Keratinocyte (primary cell): Measurements from ENCODE around the gene RSPRY1. TPM values are rescaled to one million over a fixed set of nuclear protein-coding genes. Genes with fewer than 3 reads are reported as not detected.
A peak's percentile ranks its signal among the peaks of the same experiment; 100 is the strongest.
"Not testable (repeated sequence)": the region's sequence is repeated elsewhere in the genome, so short reads cannot be mapped to it uniquely, and the experiment has no call there.

Experiments
- DNase-seq: peaks from one replicate; pipeline ENCODE4 v3.0.0-alpha.2; 2011; ENCODE audit warnings: low read depth, missing footprints, low spot score
- FAIRE-seq: peaks from 2 replicates; lab custom pipeline; 2011; peaks lifted over from hg19 to GRCh38; lab: Jason Lieb, UNC
- H2AFZ ChIP-seq: 2 replicates; pipeline ENCODE4 v1.6.0; 2012; ENCODE audit warnings: low read length, control low read depth, inconsistent platforms; ENCODE audit not compliant: control insufficient read depth
- H3K27ac ChIP-seq: 2 replicates; pipeline ENCODE4 v1.5.1; 2011; ENCODE audit warnings: low read length; ENCODE audit not compliant: control insufficient read depth, insufficient read depth
- H3K27me3 ChIP-seq: 3 replicates; pipeline ENCODE4 v1.6.0; 2011; ENCODE audit warnings: low read length; ENCODE audit not compliant: control insufficient read depth, insufficient read depth; ENCODE audit errors: extremely low read depth
- H3K36me3 ChIP-seq, 2 experiments: 2 replicates in 1 of 2; 3 replicates in 1 of 2; pipeline ENCODE4 v1.5.1; 2011; ENCODE audit warnings: low read length in 2 of 2, mild to moderate bottlenecking in 1 of 2; ENCODE audit not compliant: control insufficient read depth in 2 of 2, insufficient read depth in 2 of 2; ENCODE audit errors: extremely low read depth in 1 of 2
- H3K4me1 ChIP-seq: 3 replicates; pipeline ENCODE4 v1.5.1; 2011; ENCODE audit warnings: low read length; ENCODE audit not compliant: control insufficient read depth, insufficient read depth; ENCODE audit errors: extremely low read depth
- H3K4me2 ChIP-seq: 3 replicates; pipeline ENCODE4 v1.6.0; 2011; ENCODE audit warnings: low read depth, low read length; ENCODE audit not compliant: control insufficient read depth, insufficient read depth; ENCODE audit errors: extremely low read depth
- H3K4me3 ChIP-seq, 3 experiments: fragments of 200-600 bp in 1 of 3; sonication (generic) in 1 of 3; 2 replicates in 2 of 3; 3 replicates in 1 of 3; pipeline ENCODE4 v1.5.1; 2011 to 2016; ENCODE audit warnings: low read length in 3 of 3, mild to moderate bottlenecking in 3 of 3, control low read depth in 2 of 3, inconsistent platforms in 1 of 3, low read depth in 1 of 3, mixed read lengths in 1 of 3, mixed run types in 1 of 3, moderate library complexity in 1 of 3; ENCODE audit not compliant: control insufficient read depth in 2 of 3, insufficient read depth in 2 of 3; ENCODE audit errors: extremely low read depth in 1 of 3
- H3K79me2 ChIP-seq: 2 replicates; pipeline ENCODE4 v1.6.0; 2012; ENCODE audit warnings: low read length; ENCODE audit not compliant: control insufficient read depth, insufficient read depth
- H3K9ac ChIP-seq: 3 replicates; pipeline ENCODE4 v1.6.0; 2011; ENCODE audit warnings: low read length; ENCODE audit not compliant: control insufficient read depth, insufficient read depth; ENCODE audit errors: extremely low read depth
- H3K9me1 ChIP-seq: 3 replicates; pipeline ENCODE4 v1.6.0; 2011; ENCODE audit warnings: low read length; ENCODE audit not compliant: control insufficient read depth, insufficient read depth; ENCODE audit errors: extremely low read depth
- H3K9me3 ChIP-seq: 2 replicates; pipeline ENCODE4 v1.5.1; 2012; ENCODE audit warnings: low read depth, low read length; ENCODE audit not compliant: control insufficient read depth
- H4K20me1 ChIP-seq: 3 replicates; pipeline ENCODE4 v1.6.0; 2011; ENCODE audit warnings: low read length; ENCODE audit not compliant: control insufficient read depth, insufficient read depth; ENCODE audit errors: extremely low read depth
- CTCF ChIP-seq, 3 experiments: IDR thresholded peaks in 1 of 3; conservative IDR thresholded peaks in 1 of 3; optimal IDR thresholded peaks in 1 of 3; 2 replicates in 2 of 3; 3 replicates in 1 of 3; pipeline versions ENCODE3 to v1.5.1; 2011; ENCODE audit warnings: low read length in 3 of 3, mild to moderate bottlenecking in 3 of 3, moderate library complexity in 2 of 3, control low read depth in 1 of 3, inconsistent platforms in 1 of 3; ENCODE audit not compliant: insufficient read depth in 2 of 3; ENCODE audit errors: extremely low read depth in 1 of 3
- EZH2 ChIP-seq: IDR thresholded peaks from one replicate; pipeline ENCODE4 v1.6.1; 2012; ENCODE audit warnings: inconsistent platforms, mild to moderate bottlenecking, low read length, moderate library complexity
- dilution Hi-C: fragments of 300-500 bp; cut with MboI; formaldehyde crosslinking; loops from one replicate; pipeline ENCODE4 v1.7.0; 2020; ENCODE audit warnings: low sequenced_read_pairs; ENCODE audit not compliant: extremely low pct_ligation_motif_present
- polyA plus RNA-seq, 5 experiments: library from polyadenylated mRNA; depleted of rRNA in 3 of 5; stranded (reverse) in 3 of 5; stranded (forward) in 1 of 5; unstranded in 1 of 5; fragments of >200 nt; gene quantifications; 1 replicate in 1 of 5; 2 replicates in 3 of 5; 3 replicates in 1 of 5; pipeline versions ENCODE4 v1.2.1 to v1.2.3, GENCODE V29; 2011 to 2012; ENCODE audit warnings: missing spikeins in 2 of 5, low read depth in 1 of 5, low replicate concordance in 1 of 5

Gene RSPRY1
- polyA plus RNA-seq, 1 donor (not counting 4 experiments of a cell fraction or from before 2014, with no cell fraction given) = 42.2 TPM

DNA sequence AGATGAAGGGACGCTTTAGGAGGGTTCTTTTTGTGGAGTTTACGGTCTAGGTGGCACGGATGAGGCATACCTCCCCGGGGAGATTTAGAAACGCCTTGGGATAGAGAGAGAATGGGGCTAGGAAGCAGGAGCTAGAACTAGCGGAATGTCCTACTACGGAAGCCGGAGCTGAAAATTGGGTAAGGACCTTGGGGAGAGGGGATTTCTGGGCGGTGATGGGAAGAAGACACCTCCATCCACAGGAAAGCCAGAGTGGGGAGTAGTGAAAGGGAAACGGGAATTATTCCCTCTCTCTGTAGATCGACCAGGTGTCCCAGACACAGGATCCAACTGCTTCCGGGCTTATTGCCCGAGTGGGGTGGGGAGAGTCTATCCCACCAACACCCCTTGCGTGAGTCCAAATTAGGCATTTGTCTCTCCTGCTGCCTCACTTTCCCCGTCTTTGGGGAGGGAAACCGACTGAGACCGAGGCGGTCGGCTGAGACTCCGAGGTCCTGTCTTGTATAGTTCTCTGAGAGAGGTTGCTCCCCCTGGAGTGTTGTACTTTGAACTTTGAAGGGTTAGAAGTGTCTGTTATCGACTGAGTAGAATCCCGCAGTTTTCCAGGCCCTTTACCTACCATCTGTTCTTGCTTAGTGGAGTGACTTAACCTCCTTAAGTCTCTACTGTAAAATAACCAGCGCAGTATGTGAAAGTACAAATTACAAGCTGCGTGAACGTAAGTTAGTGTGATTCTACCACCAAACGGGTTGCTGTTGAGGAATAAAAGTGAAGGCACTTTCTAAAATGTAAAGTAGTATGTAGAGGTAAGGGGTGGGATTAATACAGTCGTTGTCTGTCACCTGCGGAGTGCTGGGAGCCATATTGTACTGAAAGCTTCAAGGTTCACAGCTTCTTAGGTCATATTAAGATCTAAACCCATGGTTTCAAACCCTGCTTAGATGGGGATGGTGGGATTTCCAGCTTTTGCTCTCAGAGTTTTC is 1.0 kb downstream of the RSPRY1 start:
- H3K27me3 ChIP-seq = no peaks in the 10 kb centered on the region
- dilution Hi-C loops = no loop called here
- peaks cover 92% of the 10 kb centered on the region for H3K79me2 ChIP-seq
- peaks cover 37% of the 10 kb centered on the region for H3K4me1 ChIP-seq
- no peaks in the 10 kb centered on the region for H3K9me3 ChIP-seq
- H3K4me2 ChIP-seq = peak overlapping the region; percentile 98
- FAIRE-seq = no peak
- TF ChIP-seq EZH2 = no peak
- no peak for TF ChIP-seq CTCF (optimal IDR thresholded peaks at IDR 0.05 in 1 of 3, IDR thresholded peaks at IDR 0.05 in 1 of 3, conservative IDR thresholded peaks at IDR 0.05 in 1 of 3; ENCODE audit: extremely low read depth in 1 of 3, insufficient read depth in 2 of 3, low read length in 3 of 3)
- peak overlapping the region; percentile 84 to 98 (median 95) for H3K4me3 ChIP-seq
- peak overlapping the region; percentile 88 for H3K27ac ChIP-seq
- H2AFZ ChIP-seq = peak overlapping the region; percentile 72
- DNase-seq = no peak
- no peaks in the 10 kb centered on the region for H3K9me1 ChIP-seq
- peak overlapping the region; percentile 97 for H3K9ac ChIP-seq
- no peaks in the 10 kb centered on the region for H4K20me1 ChIP-seq
- H3K36me3 ChIP-seq = peaks cover 0 to 3% of the 10 kb centered on the region in 2 experiments

GRCh38 chr16:57187902-57188710 is 2.0 kb downstream of the RSPRY1 start:
- peak overlapping the region; percentile 88 for H3K27ac ChIP-seq
- peaks cover 93% of the 10 kb centered on the region for H3K79me2 ChIP-seq
- FAIRE-seq, H3K27me3 ChIP-seq, DNase-seq, H4K20me1 ChIP-seq, H3K9me3 ChIP-seq, H3K9me1 ChIP-seq, dilution Hi-C loops, H3K36me3 ChIP-seq, H2AFZ ChIP-seq: not testable (repeated sequence)
- peak overlapping the region; percentile 84 to 98 (median 95) for H3K4me3 ChIP-seq
- peak overlapping the region; percentile 97 for H3K9ac ChIP-seq
- H3K4me2 ChIP-seq = peak overlapping the region; percentile 98
- peaks cover 46% of the 10 kb centered on the region for H3K4me1 ChIP-seq
